Measurements from ENCODE around the gene MLIP. TPM values are rescaled to one million over a fixed set of nuclear protein-coding genes. Genes with fewer than 3 reads are reported as not detected.
"Not testable (repeated sequence)": the region's sequence is repeated elsewhere in the genome, so short reads cannot be mapped to it uniquely, and the experiment has no call there.

The MLIP gene
- total RNA-seq, 4 donors from 2014 or later: 3.1 to 16.7 (median 12.2) TPM

- H3K4me1 ChIP-seq: no peaks in the 10 kb centered on the region
- DNase-seq (ENCODE audit: low spot score in 2 of 2): no peak
- H3K9me3 ChIP-seq: no peaks in the 10 kb centered on the region
- H3K27ac ChIP-seq: no peak overlapping the region
- no peak overlapping the region for H3K4me3 ChIP-seq
- H3K36me3 ChIP-seq: no peaks in the 10 kb centered on the region
- no peak for TF ChIP-seq POLR2A (IDR thresholded peaks at IDR 0.05)
- no peak for TF ChIP-seq POLR2AphosphoS5 (IDR thresholded peaks at IDR 0.05)
- TF ChIP-seq EP300 (IDR thresholded peaks at IDR 0.05): no peak
- no peak for TF ChIP-seq CTCF (IDR thresholded peaks at IDR 0.05)
- H3K27me3 ChIP-seq: no peaks in the 10 kb centered on the region
- 85% methylated on average over 2 of the region's 2 CpGs for WGBS
Measured at GRCh38 chr6:54245265-54245664, 134.0 kb downstream of the MLIP start.

- no peaks in the 10 kb centered on the region for H3K4me1 ChIP-seq
- H3K27ac ChIP-seq: no peak overlapping the region
- no peak for DNase-seq (ENCODE audit: low spot score in 2 of 2)
- H3K27me3 ChIP-seq: no peaks in the 10 kb centered on the region
- H3K36me3 ChIP-seq: no peaks in the 10 kb centered on the region
- H3K4me3 ChIP-seq: no peak overlapping the region
- TF ChIP-seq CTCF (IDR thresholded peaks at IDR 0.05) (no peak), EP300 (IDR thresholded peaks at IDR 0.05) (no peak), POLR2A (IDR thresholded peaks at IDR 0.05) (no peak), POLR2AphosphoS5 (IDR thresholded peaks at IDR 0.05) (no peak)
- no peaks in the 10 kb centered on the region for H3K9me3 ChIP-seq
Measured at GRCh38 chr6:54248319-54248718, 137.1 kb downstream of the MLIP start.

- DNase-seq (ENCODE audit: low spot score in 2 of 2): no peak
- WGBS: 90% methylated on average over 1 of the region's 1 CpG
- Histone ChIP-seq H3K36me3 (no peaks in the 10 kb centered on the region), H3K4me3 (no peak overlapping the region), H3K4me1 (no peaks in the 10 kb centered on the region), H3K9me3 (no peaks in the 10 kb centered on the region), H3K27ac (no peak overlapping the region), H3K27me3 (no peaks in the 10 kb centered on the region)
- TF ChIP-seq POLR2AphosphoS5 (IDR thresholded peaks at IDR 0.05): no peak
- TF ChIP-seq CTCF (IDR thresholded peaks at IDR 0.05): no peak
- no peak for TF ChIP-seq EP300 (IDR thresholded peaks at IDR 0.05)
- TF ChIP-seq POLR2A (IDR thresholded peaks at IDR 0.05): no peak
Measured at GRCh38 chr6:54248994-54249393, 137.8 kb downstream of the MLIP start.

GRCh38 chr6:54249812-54250211 is 138.6 kb downstream of the MLIP start:
- H3K27me3 ChIP-seq; H3K36me3 ChIP-seq; H3K27ac ChIP-seq; H3K4me1 ChIP-seq; H3K4me3 ChIP-seq; H3K9me3 ChIP-seq; DNase-seq (ENCODE audit: low spot score in 2 of 2): not testable (repeated sequence)
- WGBS: 83% methylated on average over 2 of the region's 2 CpGs

- WGBS: 89% methylated on average over 1 of the region's 1 CpG
- Histone ChIP-seq H3K4me3 (no peak overlapping the region), H3K9me3 (no peaks in the 10 kb centered on the region), H3K27ac (no peak overlapping the region), H3K4me1 (no peaks in the 10 kb centered on the region), H3K36me3 (no peaks in the 10 kb centered on the region), H3K27me3 (no peaks in the 10 kb centered on the region)
- DNase-seq (ENCODE audit: low spot score in 2 of 2): no peak
- TF ChIP-seq POLR2A (IDR thresholded peaks at IDR 0.05): no peak
- TF ChIP-seq CTCF (IDR thresholded peaks at IDR 0.05): no peak
- TF ChIP-seq POLR2AphosphoS5 (IDR thresholded peaks at IDR 0.05): no peak
- no peak for TF ChIP-seq EP300 (IDR thresholded peaks at IDR 0.05)
Measured at GRCh38 chr6:54252496-54252895, 141.3 kb downstream of the MLIP start.

GRCh38 chr6:54252916-54253315 is 141.7 kb downstream of the MLIP start:
- no peak overlapping the region for H3K4me3 ChIP-seq
- no peaks in the 10 kb centered on the region for H3K9me3 ChIP-seq
- no peak overlapping the region for H3K27ac ChIP-seq
- 85% methylated on average over 4 of the region's 4 CpGs for WGBS
- H3K4me1 ChIP-seq: no peaks in the 10 kb centered on the region
- H3K27me3 ChIP-seq: no peaks in the 10 kb centered on the region
- H3K36me3 ChIP-seq: no peaks in the 10 kb centered on the region
- no peak for DNase-seq (ENCODE audit: low spot score in 2 of 2)
- no peak for TF ChIP-seq POLR2AphosphoS5 (IDR thresholded peaks at IDR 0.05)
- TF ChIP-seq EP300 (IDR thresholded peaks at IDR 0.05): no peak
- no peak for TF ChIP-seq CTCF (IDR thresholded peaks at IDR 0.05)
- TF ChIP-seq POLR2A (IDR thresholded peaks at IDR 0.05): no peak

Measured in suprapubic skin (tissue), 4 donors.